Measurements from ENCODE around the gene ZNF672.

ZNF672 gene

DNA sequence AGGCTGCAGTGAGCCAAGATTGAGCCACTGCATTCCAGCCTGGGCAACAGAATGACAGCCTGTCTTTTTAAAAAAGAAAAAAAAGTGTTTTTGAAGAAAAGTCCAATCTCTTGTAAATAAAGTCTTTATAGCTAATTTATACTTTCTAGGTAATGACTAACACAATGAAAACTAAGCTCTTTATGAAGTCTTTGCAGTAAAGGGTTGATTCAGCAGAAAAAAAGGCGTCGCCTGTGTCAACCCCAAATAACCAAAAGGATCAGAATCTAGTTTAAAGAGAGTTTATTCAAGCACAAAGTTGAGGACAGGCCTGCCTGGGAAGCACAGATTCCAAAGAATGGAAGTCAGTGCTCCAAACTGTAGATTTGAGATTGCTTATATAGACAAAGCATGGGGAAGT is 53.7 kb downstream of the ZNF672 start:
- no peak for DNase-seq

DNA sequence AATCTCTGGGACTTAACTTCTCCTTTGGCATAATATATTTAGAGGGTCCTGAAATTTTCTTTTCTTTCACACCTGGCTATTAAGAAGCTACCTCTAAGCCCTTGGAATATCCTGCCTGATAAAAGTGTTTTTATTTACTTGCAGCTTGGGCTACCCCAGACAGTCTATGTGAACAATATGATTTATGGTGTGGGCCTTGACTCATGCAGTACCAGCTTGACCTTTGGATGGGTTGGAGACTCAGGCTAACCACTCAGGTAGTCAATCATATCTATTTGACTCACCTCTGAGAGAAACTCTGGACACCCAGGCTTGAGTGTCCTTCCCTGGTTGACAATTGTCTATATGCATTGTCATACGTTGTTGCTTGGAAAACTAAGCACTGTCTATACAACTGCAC is 54.6 kb downstream of the ZNF672 start:
- no peak for DNase-seq

DNA sequence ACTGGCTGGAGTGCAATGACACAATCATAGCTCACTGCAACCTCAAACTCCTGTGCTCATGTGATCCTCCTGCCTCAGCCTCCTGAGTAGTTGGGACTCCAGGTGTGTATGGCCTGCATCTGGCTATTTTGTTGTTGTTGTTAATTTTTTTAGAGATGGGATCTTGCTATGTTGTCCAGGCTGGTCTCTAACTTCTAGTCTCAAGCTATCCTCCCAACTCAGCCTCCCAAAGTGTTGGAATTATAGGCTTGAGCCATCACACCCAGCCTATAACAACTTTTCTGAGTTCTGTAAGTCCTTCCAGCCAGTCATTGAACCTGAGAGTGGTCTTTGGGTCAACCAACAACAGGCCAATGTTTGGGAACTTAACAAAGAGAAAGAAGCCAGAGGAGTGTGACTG is 56.8 kb downstream of the ZNF672 start:
- DNase-seq = no peak

DNA sequence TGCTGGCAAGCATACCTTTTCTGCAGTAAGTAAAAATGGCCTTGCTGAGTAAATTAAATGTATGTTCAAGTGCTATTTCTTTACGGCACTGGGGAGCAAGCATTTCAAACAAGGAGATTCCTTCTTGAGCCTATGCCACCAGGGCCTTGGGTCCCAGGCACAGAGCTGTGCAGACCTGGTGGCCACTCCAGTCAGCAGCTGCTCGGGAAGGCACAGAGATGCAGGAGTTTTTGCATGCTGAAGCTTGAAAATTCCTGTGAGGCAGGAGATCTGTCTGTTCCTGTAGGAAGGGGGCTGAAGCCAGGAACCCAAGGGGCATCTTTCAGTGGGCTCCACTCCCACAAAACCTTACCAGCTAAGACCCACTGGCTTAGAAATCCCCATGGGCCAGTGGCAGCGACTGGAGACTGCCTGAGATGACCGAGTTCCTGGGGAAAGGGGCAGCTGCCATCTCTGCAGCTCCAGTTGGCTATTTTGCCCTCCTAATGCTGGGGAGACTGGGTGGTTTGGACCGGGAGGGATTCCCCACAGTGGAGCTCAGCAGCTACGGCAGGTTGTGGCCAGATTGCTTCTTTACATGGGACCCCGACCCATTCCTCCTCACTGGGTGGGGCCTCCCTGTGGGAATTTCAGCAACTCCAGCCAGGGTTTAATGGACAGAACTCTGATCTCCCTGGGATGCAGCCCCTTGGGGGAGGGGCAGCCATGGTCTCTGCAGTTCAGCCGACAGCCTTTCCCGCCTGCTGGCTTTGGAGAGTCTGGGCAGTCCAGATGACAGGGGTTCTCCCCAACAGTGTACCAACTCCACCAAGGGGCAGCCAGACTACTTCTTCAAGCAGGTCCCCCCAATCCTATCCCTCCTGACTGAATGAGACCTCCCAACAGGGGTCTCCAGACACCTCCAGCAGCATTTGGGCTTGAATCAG is 59.7 kb downstream of the ZNF672 start:
- no peak for DNase-seq
